ENCODE results near the gene MAGEE2. TPM values are rescaled to one million over a fixed set of nuclear protein-coding genes. Genes with fewer than 3 reads are reported as not detected.
"Not testable (repeated sequence)": the region's sequence is repeated elsewhere in the genome, so short reads cannot be mapped to it uniquely, and the experiment has no call there.

MAGEE2 gene, protein sequence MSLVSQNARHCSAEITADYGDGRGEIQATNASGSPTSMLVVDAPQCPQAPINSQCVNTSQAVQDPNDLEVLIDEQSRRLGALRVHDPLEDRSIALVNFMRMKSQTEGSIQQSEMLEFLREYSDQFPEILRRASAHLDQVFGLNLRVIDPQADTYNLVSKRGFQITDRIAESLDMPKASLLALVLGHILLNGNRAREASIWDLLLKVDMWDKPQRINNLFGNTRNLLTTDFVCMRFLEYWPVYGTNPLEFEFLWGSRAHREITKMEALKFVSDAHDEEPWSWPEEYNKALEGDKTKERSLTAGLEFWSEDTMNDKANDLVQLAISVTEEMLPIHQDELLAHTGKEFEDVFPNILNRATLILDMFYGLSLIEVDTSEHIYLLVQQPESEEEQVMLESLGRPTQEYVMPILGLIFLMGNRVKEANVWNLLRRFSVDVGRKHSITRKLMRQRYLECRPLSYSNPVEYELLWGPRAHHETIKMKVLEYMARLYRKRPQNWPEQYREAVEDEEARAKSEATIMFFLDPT
- polyA plus RNA-seq (2011; rRNA removed) = not detected in 2 replicates
- polyA minus RNA-seq (2011; rRNA and poly(A)+ RNA removed) = not detected in 2 replicates

DNA sequence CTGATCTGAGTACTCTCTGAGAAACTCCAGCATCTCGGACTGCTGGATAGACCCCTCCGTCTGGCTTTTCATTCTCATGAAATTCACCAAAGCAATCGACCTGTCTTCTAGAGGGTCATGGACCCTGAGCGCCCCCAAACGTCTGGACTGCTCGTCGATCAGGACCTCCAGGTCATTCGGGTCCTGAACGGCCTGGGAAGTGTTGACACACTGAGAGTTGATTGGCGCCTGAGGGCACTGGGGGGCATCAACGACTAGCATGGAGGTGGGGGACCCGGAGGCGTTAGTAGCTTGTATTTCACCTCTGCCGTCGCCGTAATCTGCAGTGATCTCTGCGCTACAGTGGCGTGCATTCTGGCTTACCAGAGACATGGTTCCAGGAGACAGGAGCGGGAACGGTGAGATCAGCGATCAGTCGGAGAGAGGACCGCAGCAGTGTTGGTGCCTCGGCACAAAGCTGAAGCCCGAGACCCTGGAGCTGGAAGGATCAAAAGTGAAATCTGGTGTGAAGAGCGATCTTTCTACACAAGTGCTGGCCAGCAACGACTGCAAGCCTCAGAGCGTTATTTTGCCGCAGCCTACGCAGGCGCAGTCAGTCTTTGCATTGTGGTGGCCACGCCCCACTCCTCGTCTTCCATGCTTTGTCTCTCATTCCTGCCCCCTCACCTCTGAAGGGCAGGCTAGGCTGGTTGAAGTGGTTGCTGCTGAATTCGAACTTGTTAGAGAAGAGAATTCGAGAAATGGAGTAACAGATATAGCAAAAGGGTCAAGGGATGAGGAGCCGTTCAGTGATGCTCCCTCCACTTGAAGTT lies at the start of gene MAGEE2:
Gene MAGEE2, minus strand, starts transcription at position 575 of the 812 bp plus-strand sequence. Its CDS starts 203 bp downstream, at position 372.
- DNase-seq (ENCODE audit: low read depth, low spot score) = no peak
- POLR2A ChIA-PET = no interaction called here
- Histone ChIP-seq H3K9me3 (ENCODE audit: control insufficient read depth, insufficient read depth, low read length) (no peaks in the 10 kb centered on the region), H3K27ac (ENCODE audit: low read depth, low read length) (no peak within 1 kb of the TSS), H3K4me3 (ENCODE audit: low read depth, low read length) (no peak within 1 kb of the TSS), H3K27me3 (ENCODE audit: control insufficient read depth, insufficient read depth, low read length) (no peaks in the 10 kb centered on the region)
- CTCF ChIA-PET = no interaction called here
- no peak for TF ChIP-seq CTCF (IDR thresholded peaks at IDR 0.05; ENCODE audit: low read depth, low read length)

DNA sequence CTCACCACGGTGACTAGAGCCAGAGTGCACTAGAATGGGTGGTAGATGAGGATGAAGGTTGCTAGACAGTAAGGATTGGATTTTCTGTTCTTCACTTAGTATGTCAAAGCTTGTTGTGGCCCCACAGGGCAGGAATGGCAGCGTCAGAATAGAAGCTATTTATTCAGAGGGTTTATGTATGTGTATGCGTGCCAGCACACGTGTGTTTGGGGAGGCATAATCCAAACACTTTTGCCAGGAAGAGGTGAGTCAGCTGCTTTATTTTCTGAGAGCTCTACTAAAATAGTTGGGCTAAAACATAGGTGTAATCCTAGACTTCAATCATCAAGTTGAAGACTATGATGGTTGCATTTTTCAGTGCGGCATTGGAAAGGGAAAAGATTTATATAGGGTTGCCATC lies 1.2 kb upstream of the MAGEE2 start:
- no peaks in the 10 kb centered on the region for H3K9me3 ChIP-seq (ENCODE audit: control insufficient read depth, insufficient read depth, low read length)
- TF ChIP-seq CTCF (IDR thresholded peaks at IDR 0.05; ENCODE audit: low read depth, low read length) = no peak
- H3K4me3 ChIP-seq (ENCODE audit: low read depth, low read length) = no peak overlapping the region
- H3K27me3 ChIP-seq (ENCODE audit: control insufficient read depth, insufficient read depth, low read length) = no peaks in the 10 kb centered on the region
- H3K27ac ChIP-seq (ENCODE audit: low read depth, low read length) = no peak overlapping the region
- DNase-seq (ENCODE audit: low read depth, low spot score) = no peak
- ChIA-PET POLR2A (no interaction called here), CTCF (no interaction called here)

GRCh38 chrX:75781611-75782010 lies 3.4 kb downstream of the MAGEE2 start:
- Histone ChIP-seq H3K27me3 (ENCODE audit: control insufficient read depth, insufficient read depth, low read length) (no peaks in the 10 kb centered on the region), H3K9me3 (ENCODE audit: control insufficient read depth, insufficient read depth, low read length) (no peaks in the 10 kb centered on the region), H3K27ac (ENCODE audit: low read depth, low read length) (no peak overlapping the region), H3K4me3 (ENCODE audit: low read depth, low read length) (no peak overlapping the region)
- no peak for DNase-seq (ENCODE audit: low read depth, low spot score)
- ChIA-PET CTCF (no interaction called here), POLR2A (no interaction called here)
- no peak for TF ChIP-seq CTCF (IDR thresholded peaks at IDR 0.05; ENCODE audit: low read depth, low read length)

DNA sequence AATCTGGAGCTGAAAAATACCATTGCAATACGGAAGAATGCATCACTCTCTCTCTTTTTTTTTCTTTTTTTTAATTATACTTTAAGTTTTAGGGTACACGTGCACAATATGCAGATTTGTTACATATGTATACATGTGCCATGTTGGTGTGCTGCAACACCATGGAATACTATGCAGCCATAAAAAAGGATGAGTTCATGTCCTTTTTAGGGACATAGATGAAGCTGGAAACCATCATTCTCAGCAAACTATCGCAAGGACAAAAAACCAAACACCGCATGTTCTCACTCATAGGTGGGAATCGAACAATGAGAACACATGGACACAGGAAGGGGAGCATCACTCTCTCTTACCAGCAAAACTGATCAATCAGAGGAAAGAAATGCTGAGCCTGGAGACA lies 17.0 kb downstream of the MAGEE2 start:
- POLR2A ChIA-PET = not testable (repeated sequence)

GRCh38 chrX:75748431-75748830 lies 36.6 kb downstream of the MAGEE2 start:
- DNase-seq (ENCODE audit: low read depth, low spot score) = no peak
- POLR2A ChIA-PET = no interaction called here
- no peak for TF ChIP-seq CTCF (IDR thresholded peaks at IDR 0.05; ENCODE audit: low read depth, low read length)
- Histone ChIP-seq H3K27ac (ENCODE audit: low read depth, low read length) (no peak overlapping the region), H3K9me3 (ENCODE audit: control insufficient read depth, insufficient read depth, low read length) (no peaks in the 10 kb centered on the region), H3K4me3 (ENCODE audit: low read depth, low read length) (no peak overlapping the region), H3K27me3 (ENCODE audit: control insufficient read depth, insufficient read depth, low read length) (no peaks in the 10 kb centered on the region)
- CTCF ChIA-PET = no interaction called here

More for the DNA sequence above, 17.0 kb downstream of the MAGEE2 start:
- CTCF ChIA-PET; H3K27ac ChIP-seq (ENCODE audit: low read depth, low read length); H3K4me3 ChIP-seq (ENCODE audit: low read depth, low read length); H3K27me3 ChIP-seq (ENCODE audit: control insufficient read depth, insufficient read depth, low read length); H3K9me3 ChIP-seq (ENCODE audit: control insufficient read depth, insufficient read depth, low read length); DNase-seq (ENCODE audit: low read depth, low spot score): not testable (repeated sequence)

All from AG04450 (cell line).